Neuronal stem cell (in vitro differentiated cells): ENCODE data around the gene RGS11.

ENCODE experiments used
- DNase-seq: peaks from one replicate; pipeline ENCODE4 v3.0.0-alpha.2; 2013; ENCODE audit warnings: low spot score
- H2AFZ ChIP-seq: one replicate; pipeline ENCODE4 v1.6.1; 2013; ENCODE audit warnings: mild to moderate bottlenecking, low read length, inconsistent platforms
- H2AK5ac ChIP-seq: 2 replicates; pipeline ENCODE4 v1.6.1; 2013; ENCODE audit warnings: low read depth, mild to moderate bottlenecking, inconsistent platforms, low read length, moderate library complexity, mixed read lengths
- H2BK120ac ChIP-seq: 2 replicates; pipeline ENCODE4 v1.6.1; 2013; ENCODE audit warnings: low read depth, mild to moderate bottlenecking, inconsistent platforms, low read length, moderate library complexity, mixed read lengths
- H2BK12ac ChIP-seq: one replicate; pipeline ENCODE4 v1.6.1; 2013; ENCODE audit warnings: low read length, inconsistent platforms
- H2BK15ac ChIP-seq: 2 replicates; pipeline ENCODE4 v1.6.1; 2013; ENCODE audit warnings: mild to moderate bottlenecking, low read length, inconsistent platforms, mixed read lengths
- H2BK5ac ChIP-seq: one replicate; pipeline ENCODE4 v1.6.1; 2013; ENCODE audit warnings: inconsistent platforms, mild to moderate bottlenecking, low read length, moderate library complexity
- H3K14ac ChIP-seq: one replicate; pipeline ENCODE4 v1.6.1; 2013; ENCODE audit warnings: low read length, inconsistent platforms
- H3K18ac ChIP-seq: 2 replicates; pipeline ENCODE4 v1.6.1; 2013; ENCODE audit warnings: low read length, inconsistent platforms
- H3K23ac ChIP-seq: 2 replicates; pipeline ENCODE4 v1.6.1; 2013; ENCODE audit warnings: low read depth, mild to moderate bottlenecking, mixed read lengths, low read length, inconsistent platforms; ENCODE audit not compliant: poor library complexity
- H3K27ac ChIP-seq: replicated peaks from 3 replicates; pipeline ENCODE4 v1.5.1; 2013; ENCODE audit warnings: low read length, inconsistent platforms
- H3K27me3 ChIP-seq, 3 experiments: 2 replicates each; pipeline ENCODE4 v1.6.1; 2013; ENCODE audit warnings: low read length in 3 of 3, mild to moderate bottlenecking in 2 of 3, inconsistent platforms in 1 of 3, low read depth in 1 of 3, mixed read lengths in 1 of 3, moderate library complexity in 1 of 3; ENCODE audit not compliant: control insufficient read depth in 3 of 3, insufficient read depth in 3 of 3
- H3K36me3 ChIP-seq, 2 donors: replicated peaks in 1 of 2; 2 replicates each; pipeline ENCODE4 v1.6.1; 2013; ENCODE audit warnings: low read length in 2 of 2; ENCODE audit not compliant: control insufficient read depth in 2 of 2, insufficient read depth in 2 of 2
- H3K4ac ChIP-seq: 2 replicates; pipeline ENCODE4 v1.6.1; 2013; ENCODE audit warnings: inconsistent platforms, mild to moderate bottlenecking, low read length, moderate library complexity
- H3K4me1 ChIP-seq, 2 donors: 1 replicate in 1 of 2; 2 replicates in 1 of 2; pipeline ENCODE4 v1.6.1; 2013; ENCODE audit warnings: low read length in 2 of 2, low read depth in 1 of 2; ENCODE audit not compliant: control insufficient read depth in 2 of 2, insufficient read depth in 1 of 2
- H3K4me2 ChIP-seq: one replicate; pipeline ENCODE4 v1.6.1; 2013; ENCODE audit warnings: mild to moderate bottlenecking, low read length, inconsistent platforms; ENCODE audit not compliant: insufficient read depth, poor library complexity, severe bottlenecking
- H3K4me3 ChIP-seq, 2 donors: 2 replicates each; pipeline ENCODE4 v1.5.1; 2013; ENCODE audit warnings: low read length in 2 of 2, mild to moderate bottlenecking in 2 of 2, inconsistent platforms in 1 of 2, moderate library complexity in 1 of 2
- H3K79me1 ChIP-seq: one replicate; pipeline ENCODE4 v1.6.1; 2013; ENCODE audit warnings: low read depth, mild to moderate bottlenecking, inconsistent platforms, low read length, moderate library complexity
- H3K9ac ChIP-seq: one replicate; pipeline ENCODE4 v1.6.1; 2013; ENCODE audit warnings: mild to moderate bottlenecking, low read depth, low read length, inconsistent platforms; ENCODE audit not compliant: poor library complexity
- H3K9me3 ChIP-seq, 2 donors: replicated peaks in 1 of 2; 2 replicates each; pipeline versions ENCODE3 to v1.6.1; 2013; ENCODE audit warnings: low read length in 2 of 2, mild to moderate bottlenecking in 2 of 2, inconsistent platforms in 1 of 2, low read depth in 1 of 2, mixed read lengths in 1 of 2, moderate library complexity in 1 of 2; ENCODE audit not compliant: control insufficient read depth in 2 of 2, insufficient read depth in 1 of 2
- H4K8ac ChIP-seq: one replicate; pipeline ENCODE4 v1.6.1; 2013; ENCODE audit warnings: low read depth, mild to moderate bottlenecking, inconsistent platforms, low read length, moderate library complexity
- H4K91ac ChIP-seq: one replicate; pipeline ENCODE4 v1.6.1; 2013; ENCODE audit warnings: low read length, low read depth, mild to moderate bottlenecking, inconsistent platforms; ENCODE audit not compliant: poor library complexity
- WGBS, 2 donors: extraction: QIAGEN DNeasy Blood & Tissue Kit; methylation state at CpG; one replicate each; pipeline ENCODE4 v1.1.7; 2013; ENCODE audit warnings: missing lambda C conversion rate in 2 of 2, mixed read lengths in 1 of 2; ENCODE audit not compliant: insufficient read length in 2 of 2, insufficient replicate concordance in 1 of 2; ENCODE audit errors: extremely low coverage in 2 of 2; 5-methylcytosine and 5-hydroxymethylcytosine counted together

RGS11 gene

GRCh38 chr16:270381-271255 lies 5.1 kb downstream of the RGS11 start:
- peaks cover 3 to 27% (median 14%) of the 10 kb centered on the region in 3 experiments for H3K27me3 ChIP-seq

GRCh38 chr16:269061-269796 lies 6.5 kb downstream of the RGS11 start:
- peaks cover 0 to 15% (median 2%) of the 10 kb centered on the region in 3 experiments for H3K27me3 ChIP-seq
- H2BK15ac ChIP-seq = no peak overlapping the region
- H3K27ac ChIP-seq = no peak overlapping the region
- peaks cover 0 to 4% of the 10 kb centered on the region in 2 donors for H3K9me3 ChIP-seq
- H2BK12ac ChIP-seq = no peak overlapping the region
- H2BK5ac ChIP-seq = no peak overlapping the region
- H3K9ac ChIP-seq = peak overlapping the region; percentile 21
- peak overlapping the region; percentile 66 for H3K4ac ChIP-seq
- H3K18ac ChIP-seq = peak overlapping the region; percentile 83
- no peak overlapping the region for H3K4me2 ChIP-seq
- no peak for DNase-seq
- peak overlapping the region; percentile 75 for H3K14ac ChIP-seq
- peak overlapping the region; percentile 70 for H2AK5ac ChIP-seq
- H3K79me1 ChIP-seq = peaks cover 3% of the 10 kb centered on the region
- peaks cover 0 to 2% of the 10 kb centered on the region in 2 donors for H3K4me1 ChIP-seq
- H3K4me3 ChIP-seq = no peak overlapping the region
- H4K91ac ChIP-seq = peak overlapping the region; percentile 7
- no peak overlapping the region for H2BK120ac ChIP-seq
- no peak overlapping the region for H4K8ac ChIP-seq
- H2AFZ ChIP-seq = no peak overlapping the region
- H3K36me3 ChIP-seq = peaks cover 7 to 17% of the 10 kb centered on the region in 2 donors
- WGBS, 2 donors = no CpG with 5 or more reads among the region's 24 CpGs
- H3K23ac ChIP-seq = peak overlapping the region; percentile 89

More at GRCh38 chr16:270381-271255, 5.1 kb downstream of the RGS11 start:
- no CpG with 5 or more reads among the region's 34 CpGs for WGBS, 2 donors
- H3K79me1 ChIP-seq = peaks cover 3% of the 10 kb centered on the region
- no peak overlapping the region for H2AFZ ChIP-seq
- peak overlapping the region; percentile 39 for H2BK5ac ChIP-seq
- H3K9ac ChIP-seq = peak overlapping the region; percentile 30
- peaks cover under 1 to 3% of the 10 kb centered on the region in 2 donors for H3K36me3 ChIP-seq
- H3K18ac ChIP-seq = peak overlapping the region; percentile 80
- H4K8ac ChIP-seq = no peak overlapping the region
- peaks cover 4 to 7% of the 10 kb centered on the region in 2 donors for H3K4me1 ChIP-seq
- H3K4ac ChIP-seq = no peak overlapping the region
- H3K4me2 ChIP-seq = no peak overlapping the region
- H2BK15ac ChIP-seq = peak overlapping the region; percentile 75
- peak overlapping the region; percentile 86 for H2AK5ac ChIP-seq
- H3K9me3 ChIP-seq = peaks cover 0 to 4% of the 10 kb centered on the region in 2 donors
- no peak overlapping the region for H3K4me3 ChIP-seq
- peak overlapping the region; percentile 72 for H4K91ac ChIP-seq
- no peak overlapping the region for H2BK120ac ChIP-seq
- no peak overlapping the region for H3K14ac ChIP-seq
- H3K27ac ChIP-seq = no peak overlapping the region
- peak overlapping the region; percentile 73 for H3K23ac ChIP-seq
- no peak overlapping the region for H2BK12ac ChIP-seq
- DNase-seq = no peak

- Histone ChIP-seq H3K4me3 (peak overlapping the region in 1 of 2 donors; percentile 68), H2BK12ac (no peak overlapping the region), H2BK120ac (no peak overlapping the region), H3K79me1 (peaks cover 3% of the 10 kb centered on the region), H2BK15ac (no peak overlapping the region), H3K23ac (peak overlapping the region; percentile 83), H4K91ac (no peak overlapping the region), H3K36me3 (peaks cover 14 to 25% of the 10 kb centered on the region in 2 donors), H2AK5ac (peak overlapping the region; percentile 70), H3K4me1 (peaks cover 0 to 2% of the 10 kb centered on the region in 2 donors), H3K14ac (peak overlapping the region; percentile 82), H3K27me3 (peaks cover 0 to 11% (median 0%) of the 10 kb centered on the region in 3 experiments), H3K9ac (peak overlapping the region; percentile 45), H3K9me3 (peaks cover 0 to 4% of the 10 kb centered on the region in 2 donors), H4K8ac (peak overlapping the region; percentile 8), H3K4me2 (no peak overlapping the region), H3K27ac (no peak overlapping the region), H2AFZ (no peak overlapping the region), H3K4ac (no peak overlapping the region), H2BK5ac (peak overlapping the region; percentile 53), H3K18ac (peak overlapping the region; percentile 83)
- no peak for DNase-seq
- WGBS, 2 donors = no CpG with 5 or more reads among the region's 40 CpGs
Measured at GRCh38 chr16:268141-269053, 7.3 kb downstream of the RGS11 start.
